Lower leg skin (tissue), 4 donors: ENCODE data around the gene NRIP3. TPM values are rescaled to one million over a fixed set of nuclear protein-coding genes. Genes with fewer than 3 reads are reported as not detected.

Experiments used
- DNase-seq, 2 donors: peaks; one replicate each; pipeline ENCODE4 v3.0.0-alpha.2; 2019; ENCODE audit warnings: low spot score in 2 of 2
- H3K4me3 ChIP-seq: fragments of 200-600 bp; sonication (generic); 2 replicates; pipeline ENCODE4 v1.5.1; 2017; ENCODE audit warnings: mild to moderate bottlenecking, low read depth; ENCODE audit not compliant: poor library complexity, severe bottlenecking
- POLR2A ChIP-seq, 2 donors: fragments of 450-650 bp; IDR thresholded peaks; one replicate each; pipeline ENCODE4 v1.6.1; 2016 to 2017; ENCODE audit warnings: antibody characterized with exemption in 2 of 2, mild to moderate bottlenecking in 1 of 2, moderate library complexity in 1 of 2
- WGBS, 2 donors: methylation state at CpG; one replicate each; pipeline ENCODE4 v1.1.5; 2018; 5-methylcytosine and 5-hydroxymethylcytosine counted together
- intact Hi-C: fragments of 100-400 bp; cut with DNase I; formaldehyde crosslinking; loops from one replicate; pipeline ENCODE4 v1.15.0; 2023; ENCODE audit warnings: low total_unique reads
- total RNA-seq, 4 donors: library from RNA; depleted of rRNA; stranded (reverse); fragments of >200 nt; gene quantifications; one replicate each; pipeline ENCODE4 v1.1.0, GENCODE V29; 2016
- TF ChIP-seq, protein P1 (sequence below), 3 donors: fragments of 450-650 bp; IDR thresholded peaks; one replicate each; pipeline ENCODE4 v1.5.1; 2016; ENCODE audit warnings: antibody characterized with exemption in 3 of 3, mild to moderate bottlenecking in 3 of 3, moderate library complexity in 2 of 3

The NRIP3 gene
- total RNA-seq, 4 donors from 2014 or later, result 1.3 to 15.6 (median 1.9) TPM

DNA sequence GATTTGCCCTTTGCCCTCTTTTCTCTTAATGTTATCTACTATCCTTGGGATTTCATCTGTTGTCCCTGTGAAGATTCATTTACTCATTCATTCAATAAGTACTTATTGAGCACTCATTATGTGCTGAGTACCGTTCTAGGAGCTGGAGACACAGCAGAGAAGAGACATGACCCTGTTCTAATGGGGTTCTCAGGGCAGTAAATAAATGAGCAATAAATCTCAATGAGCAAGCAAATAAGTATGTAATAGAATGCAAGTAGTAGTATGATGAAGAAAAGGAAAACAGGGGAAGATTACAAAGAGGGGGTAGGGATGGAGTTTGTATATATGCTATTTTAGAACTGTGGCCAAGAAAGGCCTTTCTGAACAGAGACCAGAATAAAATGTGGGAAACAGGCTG lies 34.2 kb upstream of the NRIP3 start:
- TF ChIP-seq, protein P1, sequence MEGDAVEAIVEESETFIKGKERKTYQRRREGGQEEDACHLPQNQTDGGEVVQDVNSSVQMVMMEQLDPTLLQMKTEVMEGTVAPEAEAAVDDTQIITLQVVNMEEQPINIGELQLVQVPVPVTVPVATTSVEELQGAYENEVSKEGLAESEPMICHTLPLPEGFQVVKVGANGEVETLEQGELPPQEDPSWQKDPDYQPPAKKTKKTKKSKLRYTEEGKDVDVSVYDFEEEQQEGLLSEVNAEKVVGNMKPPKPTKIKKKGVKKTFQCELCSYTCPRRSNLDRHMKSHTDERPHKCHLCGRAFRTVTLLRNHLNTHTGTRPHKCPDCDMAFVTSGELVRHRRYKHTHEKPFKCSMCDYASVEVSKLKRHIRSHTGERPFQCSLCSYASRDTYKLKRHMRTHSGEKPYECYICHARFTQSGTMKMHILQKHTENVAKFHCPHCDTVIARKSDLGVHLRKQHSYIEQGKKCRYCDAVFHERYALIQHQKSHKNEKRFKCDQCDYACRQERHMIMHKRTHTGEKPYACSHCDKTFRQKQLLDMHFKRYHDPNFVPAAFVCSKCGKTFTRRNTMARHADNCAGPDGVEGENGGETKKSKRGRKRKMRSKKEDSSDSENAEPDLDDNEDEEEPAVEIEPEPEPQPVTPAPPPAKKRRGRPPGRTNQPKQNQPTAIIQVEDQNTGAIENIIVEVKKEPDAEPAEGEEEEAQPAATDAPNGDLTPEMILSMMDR (IDR thresholded peaks at IDR 0.05), result no peak
- TF ChIP-seq POLR2A (IDR thresholded peaks at IDR 0.05), result no peak
- DNase-seq, result no peak
- intact Hi-C loops, result no loop called here
- H3K4me3 ChIP-seq, result no peak overlapping the region
- WGBS, 2 donors, result 88 to 96% methylated on average over 1 of the region's 1 CpG

DNA sequence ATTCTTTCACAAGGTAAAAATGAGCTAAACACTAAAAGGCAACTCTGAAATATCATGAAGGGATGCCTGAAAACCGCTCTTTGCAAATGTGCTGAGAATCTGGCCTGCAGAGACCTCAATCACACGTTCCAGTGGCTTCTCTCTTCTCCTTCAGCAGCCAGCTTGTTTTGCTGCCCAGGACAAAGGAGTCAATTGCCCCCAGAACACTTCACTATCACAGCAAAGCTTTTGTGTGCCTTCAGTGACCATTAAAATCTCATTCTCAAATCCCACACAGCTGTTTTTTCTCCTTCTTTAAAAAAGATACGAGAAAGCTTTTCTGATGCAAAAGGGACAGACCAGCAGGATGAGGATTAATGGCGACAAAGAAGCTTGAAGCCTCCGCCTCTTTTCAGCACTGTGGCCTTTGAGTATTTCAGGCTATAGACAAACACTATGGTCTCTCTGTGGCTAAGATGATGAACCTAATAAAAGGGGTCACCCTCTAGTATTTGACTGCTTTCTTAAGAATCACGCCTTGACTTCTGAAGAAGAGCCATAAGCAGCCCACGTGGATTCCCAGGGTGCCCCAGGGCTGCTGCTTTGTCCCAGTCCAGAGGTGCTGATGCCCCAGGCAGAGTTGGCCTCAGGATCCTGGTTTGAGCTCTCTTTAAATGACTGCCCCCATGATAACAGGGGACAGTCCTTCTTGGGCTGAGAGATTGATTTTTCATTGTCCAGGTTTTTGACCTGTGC lies 33.4 kb upstream of the NRIP3 start:
- TF ChIP-seq, protein P1 (IDR thresholded peaks at IDR 0.05), result no peak
- TF ChIP-seq POLR2A (IDR thresholded peaks at IDR 0.05), result no peak
- intact Hi-C loops, result no loop called here
- DNase-seq, result no peak
- 77 to 89% methylated on average over 7 of the region's 7 CpGs for WGBS, 2 donors
- no peak overlapping the region for H3K4me3 ChIP-seq

DNA sequence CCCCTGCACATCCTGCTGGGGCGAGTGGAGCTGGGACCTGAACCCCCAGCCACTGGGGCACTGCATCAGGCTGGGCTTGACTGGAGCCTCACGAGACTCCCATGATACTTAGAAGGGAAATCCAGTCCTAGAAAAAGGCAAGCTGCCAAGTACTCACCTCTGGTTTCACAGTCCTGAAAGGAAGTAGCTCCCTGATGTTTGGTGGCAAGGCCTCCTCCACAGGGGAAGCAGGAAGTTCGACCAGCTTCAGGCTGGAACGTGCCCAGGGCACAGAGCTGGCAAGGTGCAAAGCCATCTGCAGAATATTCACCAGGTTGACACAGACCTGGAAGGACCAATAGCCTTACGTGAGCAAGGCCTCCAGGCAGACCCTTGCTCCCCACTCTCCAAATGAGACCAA lies 26.8 kb upstream of the NRIP3 start:
- intact Hi-C loops, result no loop called here
- TF ChIP-seq, protein P1 (IDR thresholded peaks at IDR 0.05), result no peak
- no peak for TF ChIP-seq POLR2A (IDR thresholded peaks at IDR 0.05)
- WGBS, 2 donors, result 61 to 65% methylated on average over 5 of the region's 5 CpGs
- DNase-seq, result peak in 1 of 2 donors; percentile 25
- no peak overlapping the region for H3K4me3 ChIP-seq

DNA sequence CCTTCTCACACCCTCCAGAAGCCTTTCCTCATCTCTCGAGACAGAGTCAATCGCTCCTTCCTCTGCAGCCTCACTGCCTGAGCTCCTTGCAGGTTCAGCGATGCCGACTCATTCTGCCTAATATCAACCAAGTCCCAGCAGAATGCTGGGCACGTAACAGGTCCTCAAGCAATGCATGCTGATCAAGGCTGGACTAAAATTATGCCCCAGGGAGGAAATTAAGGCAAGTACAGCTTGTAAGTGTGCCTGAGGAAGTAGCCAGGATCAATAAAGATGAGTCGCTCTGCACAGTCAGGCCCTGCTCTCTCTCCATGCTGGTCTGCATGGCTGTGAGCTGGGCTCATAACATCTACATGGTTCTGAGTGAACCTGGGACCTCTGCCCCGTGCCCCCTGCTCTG lies 25.6 kb upstream of the NRIP3 start:
- 94 to 96% methylated on average over 7 of the region's 7 CpGs for WGBS, 2 donors
- intact Hi-C loops, result no loop called here
- no peak for DNase-seq
- H3K4me3 ChIP-seq, result no peak overlapping the region
- no peak for TF ChIP-seq POLR2A (IDR thresholded peaks at IDR 0.05)
- TF ChIP-seq, protein P1 (IDR thresholded peaks at IDR 0.05), result no peak

DNA sequence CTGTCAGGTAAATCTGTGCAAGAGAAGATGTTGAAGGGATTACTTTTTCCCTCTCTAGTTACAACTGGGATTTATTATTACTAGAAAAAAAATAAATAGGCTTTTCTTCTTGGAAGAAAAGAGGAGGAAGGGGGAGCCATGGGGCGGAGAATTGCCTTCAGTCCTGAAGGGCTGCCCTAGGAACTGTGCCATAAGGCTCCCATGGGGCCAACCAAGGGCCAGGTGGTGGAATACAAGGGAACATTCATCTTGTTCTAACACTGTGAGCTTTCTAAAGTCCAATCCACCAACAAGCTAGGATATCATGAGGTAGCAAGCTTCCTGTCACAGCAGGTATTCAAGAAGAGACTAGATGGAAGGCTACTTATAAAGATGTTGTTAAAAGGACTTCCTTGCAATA lies 24.8 kb upstream of the NRIP3 start:
- intact Hi-C loops, result no loop called here
- DNase-seq, result no peak
- H3K4me3 ChIP-seq, result no peak overlapping the region
- 87 to 93% methylated on average over 1 of the region's 1 CpG for WGBS, 2 donors
- TF ChIP-seq POLR2A (IDR thresholded peaks at IDR 0.05), result no peak
- TF ChIP-seq, protein P1 (IDR thresholded peaks at IDR 0.05), result no peak
